GM21526 (cell line): Measurements from ENCODE around the gene CHAC1.

Experiments used
- ATAC-seq: cut with Tn5 transposase; IDR thresholded peaks from one replicate; pipeline ENCODE4 v1.9.1; 2021; ENCODE audit warnings: moderate library complexity; ENCODE audit not compliant: unreplicated experiment, low FRiP score

CHAC1 gene

GRCh38 chr15:40981186-40981585 lies 27.9 kb downstream of the CHAC1 start:
- ATAC-seq: no peak

DNA sequence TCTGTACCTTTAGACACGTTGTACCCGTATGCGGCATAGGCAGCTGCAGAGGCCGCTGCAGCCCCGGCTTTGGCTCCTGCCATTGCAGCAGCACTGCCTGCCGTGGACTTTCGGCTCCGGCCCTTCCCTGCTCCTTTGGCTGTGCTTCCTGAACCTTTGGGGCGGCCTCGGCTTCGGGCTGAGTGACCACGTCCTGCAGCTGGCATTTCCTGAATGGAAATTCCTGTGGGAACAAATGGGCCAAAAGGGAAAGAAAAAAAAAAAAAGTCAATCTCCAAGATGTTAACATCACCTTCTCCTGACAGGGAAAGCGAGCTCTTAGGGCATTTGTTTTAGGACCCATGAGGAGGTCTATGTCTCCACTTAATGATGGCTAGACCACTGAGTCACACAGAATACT lies 29.6 kb downstream of the CHAC1 start:
- no peak for ATAC-seq

GRCh38 chr15:40984406-40984805 lies 31.1 kb downstream of the CHAC1 start:
- ATAC-seq: no peak

DNA sequence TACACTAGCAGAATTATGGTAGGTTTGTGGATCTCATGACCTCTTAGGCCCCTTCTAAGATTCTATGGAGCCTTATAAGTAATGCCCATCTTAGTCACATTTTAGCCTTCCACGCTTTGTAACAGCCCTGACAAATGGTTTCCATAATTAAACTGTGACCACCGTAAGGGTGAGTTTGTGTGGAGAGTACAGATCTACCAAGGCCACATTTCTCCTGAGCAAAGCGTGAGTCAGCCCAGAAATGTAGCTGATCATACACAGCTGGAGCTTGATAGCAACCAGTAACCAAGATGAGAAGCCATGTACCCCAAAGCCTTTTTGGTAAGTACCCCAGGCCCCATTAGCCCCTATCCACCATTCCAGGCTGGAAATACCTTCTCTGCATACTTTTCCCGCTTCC lies 31.7 kb downstream of the CHAC1 start:
- ATAC-seq: no peak

DNA sequence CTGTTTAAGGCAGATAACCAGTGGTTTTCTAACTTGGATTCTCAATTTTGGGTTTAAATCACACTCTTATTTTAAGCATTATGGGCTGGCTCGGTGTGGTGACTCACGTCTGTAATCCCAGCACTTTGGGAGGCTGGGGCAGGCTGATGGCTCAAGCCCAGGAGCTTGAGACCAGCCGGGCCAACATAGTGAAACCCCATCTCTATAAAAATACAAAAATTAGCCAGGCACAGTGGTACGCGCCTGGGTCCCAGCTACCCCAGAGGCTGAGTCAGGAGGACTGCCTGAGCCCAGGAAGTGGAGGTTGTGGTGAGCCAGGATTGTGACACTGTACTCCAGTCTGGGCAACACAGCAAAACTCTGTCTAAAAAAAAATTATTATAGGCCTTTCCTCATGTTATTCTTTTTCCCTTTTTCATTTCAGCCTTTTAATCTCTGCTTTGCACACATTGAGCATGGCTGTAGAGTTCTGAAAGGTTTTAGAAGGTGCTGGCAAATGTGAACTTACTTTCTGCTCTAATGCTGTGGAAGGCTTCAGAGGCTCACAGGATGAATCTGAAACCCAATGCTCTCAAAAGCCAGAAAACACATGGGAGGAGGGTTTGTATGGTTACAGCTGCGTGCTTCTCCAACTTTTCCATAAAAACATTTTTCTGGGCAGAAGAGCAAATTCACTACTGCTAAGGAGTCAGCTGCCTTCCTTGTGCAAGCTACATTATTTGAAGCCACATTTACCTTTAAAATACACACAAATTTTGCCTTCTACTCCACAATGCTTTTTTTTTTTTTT lies 32.5 kb downstream of the CHAC1 start:
- no peak for ATAC-seq

DNA sequence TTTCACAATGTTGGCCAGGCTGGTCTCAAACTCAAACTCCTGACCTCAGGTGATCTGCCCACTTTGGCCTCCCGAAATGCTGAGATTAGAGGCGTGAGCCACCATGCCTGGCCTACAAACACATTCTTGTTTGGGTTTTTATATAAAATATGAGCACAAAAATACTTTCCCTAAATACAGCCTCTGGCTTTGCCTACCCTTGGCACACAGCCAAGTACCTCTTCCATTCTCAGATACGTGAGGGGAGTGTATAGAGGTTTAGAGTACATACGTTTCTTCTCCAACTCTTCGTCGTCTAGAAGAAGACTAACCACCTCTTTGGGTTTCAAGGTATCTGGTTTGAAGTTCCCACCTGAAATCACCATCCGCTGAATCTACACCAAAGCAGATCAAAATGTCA lies 33.5 kb downstream of the CHAC1 start:
- no peak for ATAC-seq

- ATAC-seq: no peak
Observed at GRCh38 chr15:40988156-40988555, 34.9 kb downstream of the CHAC1 start.

- no peak for ATAC-seq
Observed at GRCh38 chr15:40990080-40990479, 36.8 kb downstream of the CHAC1 start.

DNA sequence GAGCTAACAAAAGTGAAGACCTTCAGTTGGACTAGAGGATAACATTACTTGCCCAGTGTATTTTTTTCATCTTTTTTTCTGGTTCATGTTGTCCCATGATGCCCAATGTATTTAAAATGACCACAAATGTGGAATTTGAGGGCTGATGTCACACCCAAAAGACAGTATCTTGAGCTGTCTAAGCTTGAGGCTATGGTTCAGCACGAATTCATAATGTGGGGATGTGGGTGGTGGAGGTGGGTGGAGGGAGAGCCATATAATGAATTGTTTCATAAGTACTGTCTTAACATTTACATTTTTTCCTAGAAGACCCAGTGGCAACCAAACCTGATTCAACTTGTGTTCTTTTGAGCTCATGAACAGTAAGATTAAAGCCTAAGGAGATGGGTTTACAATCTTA lies 37.5 kb downstream of the CHAC1 start:
- no peak for ATAC-seq

DNA sequence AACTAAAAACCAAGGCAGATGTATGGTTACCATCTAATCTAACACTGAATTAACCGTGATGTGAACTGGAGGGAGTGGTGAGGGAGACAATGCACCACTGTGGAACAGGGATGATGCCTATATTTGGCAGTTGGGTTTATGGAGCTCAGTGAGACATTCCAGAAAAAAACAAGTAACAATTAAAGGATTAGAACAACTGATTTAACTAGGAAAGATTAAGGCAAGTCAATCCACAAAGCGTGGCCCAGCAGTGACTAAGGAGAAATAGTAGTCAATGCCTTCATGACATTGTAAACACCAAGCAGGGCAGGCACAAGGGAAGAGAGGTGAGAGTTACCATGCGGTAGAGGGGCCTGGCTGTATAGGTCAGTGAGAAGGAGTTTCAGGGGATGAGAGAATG lies 38.1 kb downstream of the CHAC1 start:
- no peak for ATAC-seq

DNA sequence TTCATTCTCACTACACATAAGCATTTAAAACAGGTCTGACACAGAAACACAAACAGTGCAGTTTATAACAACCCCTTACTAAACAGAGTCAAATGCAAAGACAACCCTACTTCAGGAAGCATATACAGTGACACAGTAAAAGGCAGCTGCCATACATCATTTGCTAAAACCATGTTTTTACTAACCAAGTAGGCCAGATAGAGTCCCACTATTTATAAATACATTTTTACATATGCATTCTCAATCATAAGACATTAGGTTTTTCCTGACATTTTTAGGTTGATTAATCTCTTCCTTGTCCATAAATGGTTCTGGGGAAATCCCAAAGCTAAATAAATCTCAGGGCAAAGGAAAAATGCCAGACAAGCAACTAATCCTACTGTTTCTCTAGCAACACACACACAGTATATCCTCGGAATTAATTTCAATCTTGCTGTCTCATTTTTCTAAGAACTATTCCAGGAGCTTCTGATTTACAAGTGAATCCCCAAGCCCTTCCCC lies 39.0 kb downstream of the CHAC1 start:
- no peak for ATAC-seq

GRCh38 chr15:40992825-40993224 lies 39.6 kb downstream of the CHAC1 start:
- ATAC-seq: no peak

GRCh38 chr15:40995656-40996055 lies 42.4 kb downstream of the CHAC1 start:
- no peak for ATAC-seq

DNA sequence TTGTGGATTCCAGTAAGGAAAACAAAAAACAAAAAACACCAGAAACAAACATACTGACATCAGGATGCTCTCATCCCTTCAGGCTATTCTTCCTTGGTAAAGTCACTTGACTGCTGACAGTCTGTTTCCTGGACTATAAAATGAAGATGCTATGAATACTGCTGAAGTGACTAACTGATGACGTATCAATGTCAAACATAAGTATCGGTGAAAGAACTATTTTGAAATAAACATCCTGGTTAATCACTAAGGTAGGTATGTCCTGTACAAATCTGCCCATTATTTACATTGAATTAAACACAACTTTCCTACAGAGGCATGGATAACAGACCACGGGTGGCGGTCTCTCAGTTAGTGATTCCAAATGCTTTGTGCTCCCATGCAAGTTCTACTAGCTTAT lies 45.9 kb downstream of the CHAC1 start:
- ATAC-seq: no peak

DNA sequence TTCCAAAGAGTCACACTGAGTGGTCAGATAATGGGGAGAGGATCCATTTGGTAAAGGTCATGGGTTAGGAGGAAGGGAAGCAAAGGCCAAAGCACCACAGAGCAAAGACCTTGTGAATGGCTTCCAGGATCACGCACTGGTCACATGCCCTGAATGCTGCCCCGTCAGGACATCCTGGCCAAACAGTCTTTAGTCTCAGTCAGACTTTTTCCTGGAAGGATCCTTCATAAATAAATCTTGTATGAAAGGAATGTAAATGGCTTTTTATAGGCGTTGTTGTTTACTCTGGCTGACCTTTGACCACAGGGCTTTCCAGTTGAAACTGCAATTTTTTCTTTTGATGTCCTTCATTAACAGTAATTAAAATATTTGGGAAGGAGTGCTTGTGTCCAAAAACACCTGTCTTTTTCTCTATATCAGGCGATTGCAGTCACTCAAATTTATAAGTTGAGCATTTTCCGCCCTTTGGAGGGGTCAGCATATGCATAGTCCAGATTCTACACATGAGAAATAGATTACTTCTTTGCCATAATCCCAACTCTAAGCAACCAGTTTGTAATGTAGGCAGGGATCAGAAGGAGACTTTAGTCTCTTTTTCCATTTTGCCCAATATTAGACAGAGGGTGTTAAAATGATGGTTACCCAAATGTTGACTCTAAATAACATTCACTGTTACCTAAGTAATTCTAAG lies 48.4 kb downstream of the CHAC1 start:
- ATAC-seq: no peak

DNA sequence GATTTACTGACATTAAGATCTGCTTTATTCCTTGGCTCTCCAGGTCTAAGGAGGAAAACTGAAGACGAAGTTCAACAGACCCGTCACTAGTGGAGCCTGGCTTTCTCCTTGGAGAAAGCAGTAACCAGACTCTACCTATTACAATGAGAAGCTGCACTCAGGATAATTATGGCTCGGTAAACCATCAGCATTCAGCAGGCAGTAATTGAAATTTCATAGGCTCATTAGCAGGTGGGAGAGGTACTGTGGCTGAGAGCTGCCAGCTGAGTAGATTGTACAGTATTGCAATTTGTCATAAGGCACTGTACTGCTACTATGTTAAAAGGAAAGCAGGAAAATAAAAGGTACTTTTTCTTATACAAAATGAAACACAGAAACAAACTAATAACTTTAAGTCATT lies 51.2 kb downstream of the CHAC1 start:
- no peak for ATAC-seq
